Measurements from ENCODE around the gene CRY2.

Gene CRY2

DNA sequence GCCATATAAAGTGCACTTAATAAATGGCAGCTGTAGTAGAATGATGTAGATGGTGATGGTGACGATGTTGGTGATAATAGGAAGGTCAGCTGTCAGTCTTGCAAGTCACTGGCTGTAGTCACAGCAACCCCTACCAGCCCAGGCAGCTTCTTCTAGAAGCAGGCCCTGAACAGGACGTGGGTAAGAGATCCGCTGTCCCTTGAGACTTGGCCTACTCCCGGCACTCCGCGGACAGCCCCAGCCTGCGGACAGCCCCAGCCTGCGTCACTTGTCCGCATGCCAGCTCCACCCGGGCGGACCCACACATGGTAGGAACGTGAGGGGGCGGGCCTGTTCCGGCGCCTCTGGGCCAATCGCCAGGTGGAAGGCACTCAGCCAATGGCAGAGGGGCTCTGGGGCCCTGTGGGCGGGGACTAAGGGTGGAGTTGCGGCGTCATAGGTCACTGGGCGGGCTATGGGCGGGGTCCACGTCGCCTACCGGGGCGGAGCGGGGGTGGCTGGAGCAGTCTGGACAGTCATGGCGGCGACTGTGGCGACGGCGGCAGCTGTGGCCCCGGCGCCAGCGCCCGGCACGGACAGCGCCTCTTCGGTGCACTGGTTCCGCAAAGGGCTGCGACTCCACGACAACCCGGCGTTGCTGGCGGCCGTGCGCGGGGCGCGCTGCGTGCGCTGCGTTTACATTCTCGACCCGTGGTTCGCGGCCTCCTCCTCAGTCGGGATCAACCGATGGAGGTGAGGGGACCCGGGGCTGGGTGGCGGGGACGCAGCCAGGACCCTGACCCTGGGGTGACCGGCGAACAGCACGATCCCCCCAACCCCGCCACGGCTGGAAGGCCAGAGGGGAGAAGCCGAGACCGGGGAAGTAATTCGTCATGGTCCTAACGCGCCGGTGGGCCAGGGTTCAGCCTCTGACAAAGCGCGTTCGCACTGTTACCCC, at the start of gene CRY2:
Gene CRY2, plus strand, starts transcription at position 502 of the 937 bp plus-strand sequence. Its CDS starts 16 bp downstream, at position 518.
- peak; percentile 82 for DNase-seq (ENCODE audit: low read depth)
- TF ChIP-seq, protein P1, sequence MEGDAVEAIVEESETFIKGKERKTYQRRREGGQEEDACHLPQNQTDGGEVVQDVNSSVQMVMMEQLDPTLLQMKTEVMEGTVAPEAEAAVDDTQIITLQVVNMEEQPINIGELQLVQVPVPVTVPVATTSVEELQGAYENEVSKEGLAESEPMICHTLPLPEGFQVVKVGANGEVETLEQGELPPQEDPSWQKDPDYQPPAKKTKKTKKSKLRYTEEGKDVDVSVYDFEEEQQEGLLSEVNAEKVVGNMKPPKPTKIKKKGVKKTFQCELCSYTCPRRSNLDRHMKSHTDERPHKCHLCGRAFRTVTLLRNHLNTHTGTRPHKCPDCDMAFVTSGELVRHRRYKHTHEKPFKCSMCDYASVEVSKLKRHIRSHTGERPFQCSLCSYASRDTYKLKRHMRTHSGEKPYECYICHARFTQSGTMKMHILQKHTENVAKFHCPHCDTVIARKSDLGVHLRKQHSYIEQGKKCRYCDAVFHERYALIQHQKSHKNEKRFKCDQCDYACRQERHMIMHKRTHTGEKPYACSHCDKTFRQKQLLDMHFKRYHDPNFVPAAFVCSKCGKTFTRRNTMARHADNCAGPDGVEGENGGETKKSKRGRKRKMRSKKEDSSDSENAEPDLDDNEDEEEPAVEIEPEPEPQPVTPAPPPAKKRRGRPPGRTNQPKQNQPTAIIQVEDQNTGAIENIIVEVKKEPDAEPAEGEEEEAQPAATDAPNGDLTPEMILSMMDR (IDR thresholded peaks at IDR 0.05; ENCODE audit: control insufficient read depth, extremely low read depth, insufficient read depth) = peak; percentile 8; the same call in 1 of the 2 replicates
- peak within 1 kb of the TSS; percentile 97 for H3K4me3 ChIP-seq (ENCODE audit: low read depth, low read length)

DNA sequence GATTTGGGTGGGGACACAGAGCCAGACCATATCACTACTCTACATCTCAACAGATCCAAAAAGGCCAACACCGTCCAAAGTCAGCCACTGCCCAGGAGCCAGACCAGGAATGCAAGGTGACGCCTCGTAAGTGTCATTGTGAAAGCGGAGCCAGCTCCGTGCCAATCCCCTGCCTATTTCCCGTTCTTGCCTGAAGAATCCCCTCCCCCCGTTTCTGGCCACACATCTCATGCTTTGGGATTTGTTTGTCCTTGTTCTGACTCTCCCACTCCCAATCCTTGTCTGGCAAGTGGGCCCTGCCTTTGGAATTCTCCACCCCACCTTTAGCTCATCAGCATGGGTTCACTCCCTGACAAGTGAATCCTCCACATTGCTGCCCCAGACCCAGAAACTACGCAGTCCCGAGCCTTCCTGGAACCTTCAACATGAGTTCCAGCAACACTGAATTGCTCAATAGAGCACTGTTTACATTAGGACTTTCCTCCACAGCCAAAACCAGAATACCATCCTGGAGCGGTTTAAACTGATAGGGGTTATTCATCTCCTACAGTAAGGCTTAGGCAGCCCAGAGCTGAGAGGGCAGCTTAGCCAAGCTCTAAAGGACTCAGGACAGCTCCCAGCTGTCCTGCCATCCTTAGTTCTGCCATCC, 48.4 kb upstream of the CRY2 start:
- DNase-seq (ENCODE audit: low read depth) = no peak
- TF ChIP-seq, protein P1 (IDR thresholded peaks at IDR 0.05; ENCODE audit: control insufficient read depth, extremely low read depth, insufficient read depth) = no peak
- no peak overlapping the region for H3K4me3 ChIP-seq (ENCODE audit: low read depth, low read length)

DNA sequence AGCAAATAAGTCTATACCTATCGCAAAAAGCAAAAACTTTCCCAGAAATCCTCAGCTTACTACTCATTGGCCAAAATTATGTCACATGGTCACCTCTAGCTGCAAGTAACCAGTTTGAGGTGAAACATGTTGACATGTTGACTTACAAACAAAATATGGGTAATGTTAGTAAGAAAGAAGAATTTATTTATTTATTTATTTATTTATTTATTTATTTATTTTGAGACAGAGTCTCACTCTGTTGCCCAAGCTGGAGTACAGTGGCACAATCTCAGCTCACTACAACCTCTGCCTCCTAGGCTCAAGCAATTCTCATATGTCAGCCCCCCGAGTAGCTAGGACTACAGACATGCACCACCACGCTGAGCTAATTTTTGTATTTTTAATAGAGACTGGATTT, 47.7 kb upstream of the CRY2 start:
- no peak for DNase-seq (ENCODE audit: low read depth)
- no peak overlapping the region for H3K4me3 ChIP-seq (ENCODE audit: low read depth, low read length)
- TF ChIP-seq, protein P1 (IDR thresholded peaks at IDR 0.05; ENCODE audit: control insufficient read depth, extremely low read depth, insufficient read depth) = no peak

DNA sequence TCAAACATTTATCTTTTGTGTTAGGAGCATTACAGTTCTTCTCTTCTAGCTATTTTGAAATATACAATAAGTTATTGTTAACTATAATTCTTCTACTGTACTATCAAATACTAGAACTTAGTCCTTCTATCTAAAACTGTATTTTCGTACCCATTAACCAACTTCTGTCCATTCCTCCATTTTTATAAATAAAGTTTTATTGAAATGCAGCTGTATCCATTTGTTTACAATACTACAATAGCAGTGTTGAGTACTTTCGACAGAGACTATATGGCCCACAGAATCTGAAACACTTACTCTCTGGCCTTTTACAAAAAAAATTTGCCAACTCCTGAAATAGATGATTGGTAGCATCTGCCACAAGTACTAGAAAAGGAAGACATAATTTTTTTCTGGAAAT, 47.0 kb upstream of the CRY2 start:
- no peak for DNase-seq (ENCODE audit: low read depth)
- TF ChIP-seq, protein P1 (IDR thresholded peaks at IDR 0.05; ENCODE audit: control insufficient read depth, extremely low read depth, insufficient read depth) = no peak
- no peak overlapping the region for H3K4me3 ChIP-seq (ENCODE audit: low read depth, low read length)

DNA sequence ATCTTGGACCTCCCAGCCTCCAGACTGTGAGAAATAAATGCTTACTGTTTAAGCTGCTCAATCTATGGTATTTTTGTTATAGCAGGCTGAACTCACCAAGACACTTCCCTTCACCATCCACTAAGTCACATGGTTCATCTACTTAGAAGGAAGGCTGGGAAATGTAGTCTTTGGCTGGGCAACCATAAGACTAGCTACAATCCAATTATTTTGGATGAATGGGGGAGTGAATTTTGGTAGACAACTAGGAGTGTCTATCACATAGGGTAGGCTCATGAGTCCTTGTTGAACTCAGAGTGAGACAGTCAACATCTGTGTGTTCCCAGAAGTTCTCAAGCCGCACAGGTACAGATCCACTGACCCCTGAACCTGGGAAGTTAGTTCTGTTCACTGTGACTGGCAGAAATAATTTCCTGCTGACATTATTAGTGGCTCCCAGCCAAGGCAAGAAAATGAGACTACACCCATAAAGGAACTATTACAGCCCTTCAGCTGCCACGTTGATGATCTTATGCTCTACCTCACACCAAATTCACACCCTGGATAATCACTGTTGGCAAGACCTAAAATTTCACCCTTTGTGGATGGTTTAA, 45.5 kb upstream of the CRY2 start:
- no peak overlapping the region for H3K4me3 ChIP-seq (ENCODE audit: low read depth, low read length)
- DNase-seq (ENCODE audit: low read depth) = no peak
- TF ChIP-seq, protein P1 (IDR thresholded peaks at IDR 0.05; ENCODE audit: control insufficient read depth, extremely low read depth, insufficient read depth) = no peak

DNA sequence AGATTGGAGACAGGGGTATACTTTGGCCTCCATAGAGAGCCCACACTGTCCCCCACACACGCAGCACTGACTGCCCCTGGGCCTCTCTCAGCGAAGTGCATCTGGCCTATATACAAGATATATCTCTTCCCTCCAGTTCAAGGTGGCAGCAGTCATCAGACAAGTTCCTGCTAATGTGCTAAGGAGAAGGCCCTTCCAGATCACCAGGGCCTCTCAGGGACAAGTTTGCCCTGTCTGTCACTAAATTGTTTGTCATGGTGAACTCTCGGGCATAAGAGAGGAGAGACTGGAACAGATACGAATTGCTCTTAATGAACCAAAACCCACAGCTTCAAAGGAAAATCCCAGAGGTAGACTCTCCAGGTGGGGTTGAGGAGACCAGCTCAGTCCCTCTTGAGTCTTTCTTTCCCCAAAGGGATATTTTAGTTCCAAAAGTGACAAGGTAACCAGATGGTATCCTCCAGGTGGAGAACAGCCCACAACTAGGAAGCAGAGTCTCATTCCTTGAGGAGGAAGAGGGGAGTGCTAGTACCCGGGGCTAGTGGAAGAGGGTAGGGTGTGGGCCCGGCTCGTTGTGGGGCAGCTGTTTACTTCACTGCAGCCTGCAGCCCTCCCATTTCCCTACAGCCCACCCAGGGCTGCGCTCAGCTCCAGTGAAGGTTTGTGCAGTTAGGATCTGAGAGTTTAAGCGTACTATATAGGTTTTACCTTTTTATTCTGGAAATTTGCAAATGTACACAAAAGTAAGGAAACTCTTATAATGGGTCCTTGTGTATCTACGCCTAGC, 44.6 kb upstream of the CRY2 start:
- TF ChIP-seq, protein P1 (IDR thresholded peaks at IDR 0.05; ENCODE audit: control insufficient read depth, extremely low read depth, insufficient read depth) = no peak
- H3K4me3 ChIP-seq (ENCODE audit: low read depth, low read length) = no peak overlapping the region
- no peak for DNase-seq (ENCODE audit: low read depth)
